Astrocyte (in vitro differentiated cells and primary cell): ENCODE results near the gene FUOM. TPM values are rescaled to one million over a fixed set of nuclear protein-coding genes. Genes with fewer than 3 reads are reported as not detected.
A peak's percentile ranks its signal among the peaks of the same experiment; 100 is the strongest.

Experiments used
- DNase-seq: peaks from one replicate; pipeline ENCODE4 v3.0.0-alpha.2; 2010; ENCODE audit warnings: low read depth
- FAIRE-seq: peaks from 2 replicates; lab custom pipeline; 2011; peaks lifted over from hg19 to GRCh38; lab: Jason Lieb, UNC
- H2AFZ ChIP-seq: 2 replicates; pipeline ENCODE4 v1.6.0; 2012; ENCODE audit warnings: low read depth, low read length, inconsistent platforms
- H3K27ac ChIP-seq: 2 replicates; pipeline ENCODE4 v1.5.1; 2011; ENCODE audit warnings: low read depth, low read length, inconsistent platforms
- H3K27me3 ChIP-seq: 2 replicates; pipeline ENCODE4 v1.6.0; 2011; ENCODE audit warnings: low read length, inconsistent platforms; ENCODE audit not compliant: insufficient read depth
- H3K36me3 ChIP-seq: 2 replicates; pipeline ENCODE4 v1.5.1; 2011; ENCODE audit warnings: low read length, inconsistent platforms; ENCODE audit not compliant: insufficient read depth
- H3K4me1 ChIP-seq: 2 replicates; pipeline ENCODE4 v1.5.1; 2011; ENCODE audit warnings: low read length, inconsistent platforms; ENCODE audit not compliant: insufficient read depth
- H3K4me2 ChIP-seq: 2 replicates; pipeline ENCODE4 v1.6.0; 2012; ENCODE audit warnings: low read length, inconsistent platforms
- H3K4me3 ChIP-seq: 2 replicates; pipeline ENCODE4 v1.5.1; 2011; ENCODE audit warnings: low read depth, mild to moderate bottlenecking, low read length, inconsistent platforms; ENCODE audit not compliant: insufficient read depth
- H3K79me2 ChIP-seq: 2 replicates; pipeline ENCODE4 v1.6.0; 2012; ENCODE audit warnings: mild to moderate bottlenecking, low read length, inconsistent platforms; ENCODE audit not compliant: insufficient read depth
- H3K9ac ChIP-seq: 2 replicates; pipeline ENCODE4 v1.6.0; 2012; ENCODE audit warnings: mild to moderate bottlenecking, low read length, inconsistent platforms
- H3K9me3 ChIP-seq: 2 replicates; pipeline ENCODE4 v1.5.1; 2012; ENCODE audit warnings: low read depth, mild to moderate bottlenecking, low read length, inconsistent platforms; ENCODE audit not compliant: insufficient read depth
- H4K20me1 ChIP-seq: 2 replicates; pipeline ENCODE4 v1.6.0; 2012; ENCODE audit warnings: low read length, inconsistent platforms; ENCODE audit not compliant: insufficient read depth
- H3K27ac Mint-ChIP-seq: one replicate; pipeline ENCODE4 v1.8.0; 2021; ENCODE audit warnings: mild to moderate bottlenecking, mixed read lengths; ENCODE audit not compliant: unreplicated experiment
- H3K27me3 Mint-ChIP-seq: one replicate; pipeline ENCODE4 v1.8.0; 2021; ENCODE audit warnings: low read depth, mixed read lengths; ENCODE audit not compliant: unreplicated experiment
- H3K36me3 Mint-ChIP-seq: one replicate; pipeline ENCODE4 v1.8.0; 2021; ENCODE audit warnings: low read depth, mixed read lengths; ENCODE audit not compliant: unreplicated experiment
- H3K4me1 Mint-ChIP-seq: one replicate; pipeline ENCODE4 v1.8.0; 2021; ENCODE audit warnings: low read depth, mixed read lengths; ENCODE audit not compliant: unreplicated experiment
- H3K4me3 Mint-ChIP-seq: one replicate; pipeline ENCODE4 v1.8.0; 2021; ENCODE audit warnings: mild to moderate bottlenecking, moderate library complexity, mixed read lengths; ENCODE audit not compliant: unreplicated experiment
- H3K9me3 Mint-ChIP-seq: one replicate; pipeline ENCODE4 v1.8.0; 2021; ENCODE audit warnings: mild to moderate bottlenecking, mixed read lengths; ENCODE audit not compliant: unreplicated experiment
- CTCF ChIP-seq: IDR thresholded peaks from 2 replicates; pipeline ENCODE4 v1.5.1; 2011; ENCODE audit warnings: low read depth, mild to moderate bottlenecking, inconsistent platforms, low read length, moderate library complexity; ENCODE audit not compliant: insufficient read depth
- EZH2 ChIP-seq: IDR thresholded peaks from 2 replicates; pipeline ENCODE4 v1.6.1; 2012; ENCODE audit warnings: mild to moderate bottlenecking, low read length, inconsistent platforms; ENCODE audit not compliant: insufficient read depth
- total RNA-seq: library from RNA; stranded (reverse); gene quantifications from 2 replicates; pipeline ENCODE4 v1.2.1, GENCODE V29; 2021

FUOM gene
- total RNA-seq, 1 donor from 2014 or later = 28.8 TPM

- H3K27me3 Mint-ChIP-seq = peaks cover 49% of the 10 kb centered on the region
- H3K27ac ChIP-seq = peak overlapping the region; percentile 2
- H3K9me3 ChIP-seq = no peaks in the 10 kb centered on the region
- peaks cover 4% of the 10 kb centered on the region for H3K9me3 Mint-ChIP-seq
- peaks cover 2% of the 10 kb centered on the region for H3K36me3 Mint-ChIP-seq
- no peak overlapping the region for H3K4me3 ChIP-seq
- no peaks in the 10 kb centered on the region for H3K36me3 ChIP-seq
- no peaks in the 10 kb centered on the region for H3K79me2 ChIP-seq
- FAIRE-seq (no peak), DNase-seq (no peak)
- H3K27me3 ChIP-seq = peaks cover 29% of the 10 kb centered on the region
- H3K27ac Mint-ChIP-seq = no peak overlapping the region
- H3K4me1 Mint-ChIP-seq = peaks cover 7% of the 10 kb centered on the region
- TF ChIP-seq CTCF (no peak), EZH2 (no peak)
- H3K4me3 Mint-ChIP-seq = no peak overlapping the region
- H3K4me1 ChIP-seq = peaks cover 30% of the 10 kb centered on the region
- peak overlapping the region; percentile 29 for H3K9ac ChIP-seq
- H2AFZ ChIP-seq = no peak overlapping the region
- no peaks in the 10 kb centered on the region for H4K20me1 ChIP-seq
- peak overlapping the region; percentile 80 for H3K4me2 ChIP-seq
Observed at GRCh38 chr10:133328358-133329343, 29.2 kb downstream of the FUOM start.

DNA sequence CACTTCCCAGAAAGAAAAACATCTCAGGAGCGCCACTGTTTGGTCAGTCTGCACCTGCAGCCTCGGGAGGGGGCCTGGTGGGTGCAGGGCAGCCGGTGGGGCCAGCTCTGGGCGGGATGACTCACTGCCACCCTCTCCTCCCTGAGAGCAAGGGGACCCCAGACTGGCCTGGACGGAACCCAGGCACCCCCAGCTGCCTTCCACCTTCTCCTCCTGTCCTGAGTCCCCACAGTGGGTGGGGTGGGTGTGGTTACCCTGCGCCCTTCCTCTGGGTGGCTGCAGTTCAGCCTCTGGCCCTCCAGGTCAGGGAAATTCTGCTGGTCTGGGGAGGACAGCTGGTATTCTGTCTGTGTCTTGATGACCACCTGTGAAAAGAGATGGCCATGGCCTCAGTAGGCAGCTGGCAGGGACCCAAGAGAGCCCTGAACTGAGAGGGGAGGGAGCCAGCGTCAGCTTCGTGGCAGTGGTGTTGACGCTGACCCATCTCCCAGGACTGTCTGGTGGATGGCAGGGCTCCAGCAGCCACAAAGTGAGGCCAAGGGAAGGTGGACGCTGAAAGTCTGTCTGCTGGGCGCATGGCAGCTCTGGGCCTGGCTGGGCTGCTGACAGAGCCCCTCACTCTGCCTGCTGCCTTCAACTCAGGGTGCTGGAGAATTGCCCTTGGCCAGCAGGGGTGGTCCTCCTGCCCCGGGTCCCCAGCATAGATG, 30.0 kb downstream of the FUOM start:
- Mint-ChIP-seq H3K27me3 (peaks cover 43% of the 10 kb centered on the region), H3K27ac (peak overlapping the region; percentile 41), H3K4me3 (no peak overlapping the region), H3K4me1 (peaks cover 7% of the 10 kb centered on the region), H3K9me3 (peaks cover 3% of the 10 kb centered on the region), H3K36me3 (no peaks in the 10 kb centered on the region)
- peaks cover 30% of the 10 kb centered on the region for H3K4me1 ChIP-seq
- H3K27ac ChIP-seq = no peak overlapping the region
- no peak overlapping the region for H2AFZ ChIP-seq
- H3K36me3 ChIP-seq = no peaks in the 10 kb centered on the region
- no peak overlapping the region for H3K4me3 ChIP-seq
- H3K27me3 ChIP-seq = peaks cover 29% of the 10 kb centered on the region
- FAIRE-seq (no peak), DNase-seq (no peak)
- H4K20me1 ChIP-seq = no peaks in the 10 kb centered on the region
- no peak overlapping the region for H3K9ac ChIP-seq
- H3K4me2 ChIP-seq = peak overlapping the region; percentile 21
- H3K79me2 ChIP-seq = no peaks in the 10 kb centered on the region
- TF ChIP-seq EZH2 (no peak), CTCF (no peak)
- no peaks in the 10 kb centered on the region for H3K9me3 ChIP-seq
